Lung (tissue), 12 donors: Measurements from ENCODE around the gene XRCC1. TPM values are rescaled to one million over a fixed set of nuclear protein-coding genes. Genes with fewer than 3 reads are reported as not detected.

Source experiments
- ATAC-seq: fragments of 200-7000 bp; cut with Tn5 transposase; one replicate; pipeline ENCODE4 v1.9.1; 2020; ENCODE audit warnings: moderate number of reproducible peaks; ENCODE audit not compliant: insufficient read depth, low FRiP score
- DNase-seq, 3 donors: peaks; one replicate each; pipeline ENCODE4 v3.0.0-alpha.2; 2013 to 2017
- H3K27ac ChIP-seq, 2 donors: one replicate each; pipeline ENCODE4 v1.5.1; 2013; ENCODE audit warnings: mild to moderate bottlenecking in 2 of 2, moderate library complexity in 2 of 2, control low read depth in 1 of 2, inconsistent platforms in 1 of 2, low read depth in 1 of 2, low read length in 1 of 2
- H3K27me3 ChIP-seq, 3 donors: one replicate each; pipeline ENCODE4 v1.5.1; 2013; ENCODE audit warnings: low read length in 2 of 3; ENCODE audit not compliant: control insufficient read depth in 3 of 3, insufficient read depth in 3 of 3
- H3K36me3 ChIP-seq, 4 donors: one replicate each; pipeline ENCODE4 v1.5.1; 2013; ENCODE audit warnings: low read length in 4 of 4, mild to moderate bottlenecking in 1 of 4, moderate library complexity in 1 of 4; ENCODE audit not compliant: control insufficient read depth in 4 of 4, insufficient read depth in 4 of 4
- H3K4me1 ChIP-seq, 5 donors: one replicate each; pipeline ENCODE4 v1.5.1; 2013; ENCODE audit warnings: low read length in 5 of 5, mild to moderate bottlenecking in 2 of 5, moderate library complexity in 1 of 5; ENCODE audit not compliant: control insufficient read depth in 5 of 5, insufficient read depth in 5 of 5
- H3K4me3 ChIP-seq: one replicate; pipeline ENCODE4 v1.5.1; 2013; ENCODE audit warnings: mild to moderate bottlenecking, control low read depth, moderate library complexity
- H3K9ac ChIP-seq, 2 donors: one replicate each; pipeline ENCODE4 v1.5.1; 2013; ENCODE audit warnings: low read length in 2 of 2, control low read depth in 1 of 2; ENCODE audit not compliant: insufficient read depth in 1 of 2
- H3K9me3 ChIP-seq, 4 donors: one replicate each; pipeline ENCODE4 v1.5.1; 2013; ENCODE audit warnings: low read length in 3 of 4, mild to moderate bottlenecking in 1 of 4, moderate library complexity in 1 of 4; ENCODE audit not compliant: control insufficient read depth in 4 of 4, insufficient read depth in 3 of 4
- WGBS, 2 donors: extraction: QIAGEN DNeasy Blood & Tissue Kit; methylation state at CpG; one replicate each; pipeline ENCODE4 v1.1.7; 2013; 5-methylcytosine and 5-hydroxymethylcytosine counted together
- polyA plus RNA-seq, 2 donors: library from polyadenylated mRNA; stranded (reverse); fragments of 200-250 nt; gene quantifications; one replicate each; pipeline ENCODE4 v1.2.1, GENCODE V29; 2013
- total RNA-seq, 2 donors: library from RNA; depleted of rRNA in 1 of 2; stranded (reverse); fragments of >200 nt in 1 of 2; gene quantifications; one replicate each; pipeline ENCODE4 v1.2.1, GENCODE V29; 2014 to 2021
- TF ChIP-seq, protein P1 (sequence below): IDR thresholded peaks from 2 replicates; pipeline ENCODE4 v1.5.1; 2012; ENCODE audit warnings: mild to moderate bottlenecking; ENCODE audit errors: control extremely low read depth, extremely low read depth
- donor health status: control.
- donor health status: control.
- donor health status: Bipolar disorder and iron deficiency.
- donor health status: healthy.
- donor health status: DM: yes; HTN: yes; CAD: no.

Gene XRCC1
- total and polyA plus RNA-seq, 4 donors, result 15.4 to 32.2 (median 24.5) TPM

DNA sequence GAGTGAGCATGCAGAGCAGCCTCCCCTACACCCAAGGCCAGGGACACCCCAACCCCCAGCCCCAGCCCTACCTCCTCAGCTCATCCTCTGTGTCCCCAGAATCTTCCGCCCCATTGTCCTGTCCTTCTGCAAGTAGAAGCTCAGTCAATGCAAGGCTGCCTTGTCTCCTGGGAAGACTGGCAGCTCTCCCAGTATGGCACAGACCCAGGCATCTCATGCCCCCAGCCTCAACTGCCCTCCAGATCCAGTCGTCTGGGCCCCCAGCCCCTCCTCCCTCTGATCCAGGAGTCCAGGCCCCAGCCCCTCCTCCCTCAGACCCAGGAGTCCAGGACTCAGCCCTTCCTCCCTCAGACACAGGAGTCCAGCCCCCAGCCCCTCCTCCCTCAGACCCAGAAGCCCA is 29.3 kb downstream of the XRCC1 start:
- DNase-seq (no peak), ATAC-seq (no peak)
- H3K4me1 ChIP-seq, result no peaks in the 10 kb centered on the region
- H3K9ac ChIP-seq, result no peak overlapping the region
- H3K9me3 ChIP-seq, result no peaks in the 10 kb centered on the region
- peaks cover 0 to 37% (median 22%) of the 10 kb centered on the region in 4 donors for H3K36me3 ChIP-seq
- TF ChIP-seq, protein P1, sequence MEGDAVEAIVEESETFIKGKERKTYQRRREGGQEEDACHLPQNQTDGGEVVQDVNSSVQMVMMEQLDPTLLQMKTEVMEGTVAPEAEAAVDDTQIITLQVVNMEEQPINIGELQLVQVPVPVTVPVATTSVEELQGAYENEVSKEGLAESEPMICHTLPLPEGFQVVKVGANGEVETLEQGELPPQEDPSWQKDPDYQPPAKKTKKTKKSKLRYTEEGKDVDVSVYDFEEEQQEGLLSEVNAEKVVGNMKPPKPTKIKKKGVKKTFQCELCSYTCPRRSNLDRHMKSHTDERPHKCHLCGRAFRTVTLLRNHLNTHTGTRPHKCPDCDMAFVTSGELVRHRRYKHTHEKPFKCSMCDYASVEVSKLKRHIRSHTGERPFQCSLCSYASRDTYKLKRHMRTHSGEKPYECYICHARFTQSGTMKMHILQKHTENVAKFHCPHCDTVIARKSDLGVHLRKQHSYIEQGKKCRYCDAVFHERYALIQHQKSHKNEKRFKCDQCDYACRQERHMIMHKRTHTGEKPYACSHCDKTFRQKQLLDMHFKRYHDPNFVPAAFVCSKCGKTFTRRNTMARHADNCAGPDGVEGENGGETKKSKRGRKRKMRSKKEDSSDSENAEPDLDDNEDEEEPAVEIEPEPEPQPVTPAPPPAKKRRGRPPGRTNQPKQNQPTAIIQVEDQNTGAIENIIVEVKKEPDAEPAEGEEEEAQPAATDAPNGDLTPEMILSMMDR, result no peak
- no peak overlapping the region for H3K4me3 ChIP-seq
- 81 to 83% methylated on average over 2 of the region's 2 CpGs for WGBS, 2 donors
- no peak overlapping the region for H3K27ac ChIP-seq
- no peaks in the 10 kb centered on the region for H3K27me3 ChIP-seq

DNA sequence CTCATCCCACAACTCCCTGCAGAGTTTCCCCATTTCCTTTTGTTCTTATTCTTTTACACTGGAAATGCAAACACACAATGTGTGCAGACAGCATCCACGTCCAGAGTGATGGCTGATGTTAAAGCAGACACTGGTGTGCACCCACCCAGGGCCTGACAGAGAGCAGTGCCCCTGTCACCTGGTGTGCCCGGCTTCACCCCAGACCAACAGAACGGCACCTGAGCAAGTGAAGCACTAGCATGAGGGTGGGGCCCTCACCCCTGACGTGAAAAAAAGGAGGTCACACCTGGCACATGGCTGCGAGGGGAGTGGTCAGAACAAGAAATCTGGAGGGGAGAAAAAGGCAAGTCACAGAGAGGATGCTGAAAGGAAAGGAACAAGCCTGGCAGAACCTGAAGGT is 30.1 kb downstream of the XRCC1 start:
- Histone ChIP-seq H3K27ac (no peak overlapping the region), H3K9me3 (peaks cover 0 to 2% (median 0%) of the 10 kb centered on the region in 4 donors), H3K4me3 (no peak overlapping the region), H3K27me3 (no peaks in the 10 kb centered on the region), H3K36me3 (peaks cover 2 to 36% (median 21%) of the 10 kb centered on the region in 4 donors), H3K9ac (no peak overlapping the region), H3K4me1 (no peaks in the 10 kb centered on the region)
- TF ChIP-seq, protein P1, result no peak
- WGBS, 2 donors, result 89 to 94% methylated on average over 5 of the region's 5 CpGs
- ATAC-seq (no peak), DNase-seq (no peak)

GRCh38 chr19:43544077-43544476 is 31.2 kb downstream of the XRCC1 start:
- H3K9ac ChIP-seq, result no peak overlapping the region
- ATAC-seq (no peak), DNase-seq (no peak)
- H3K36me3 ChIP-seq, result peaks cover 2 to 39% (median 27%) of the 10 kb centered on the region in 4 donors
- no peaks in the 10 kb centered on the region for H3K4me1 ChIP-seq
- H3K27ac ChIP-seq, result no peak overlapping the region
- peaks cover 0 to 3% (median 1%) of the 10 kb centered on the region in 4 donors for H3K9me3 ChIP-seq
- TF ChIP-seq, protein P1, result no peak
- no peak overlapping the region for H3K4me3 ChIP-seq
- 95 to 96% methylated on average over 9 of the region's 9 CpGs for WGBS, 2 donors
- no peaks in the 10 kb centered on the region for H3K27me3 ChIP-seq

- WGBS, 2 donors, result 97% methylated on average over 5 of the region's 5 CpGs
- Histone ChIP-seq H3K4me1 (no peaks in the 10 kb centered on the region), H3K9me3 (peaks cover 0 to 4% (median 1%) of the 10 kb centered on the region in 4 donors), H3K27ac (no peak overlapping the region), H3K4me3 (no peak overlapping the region), H3K36me3 (peaks cover 6 to 43% (median 36%) of the 10 kb centered on the region in 4 donors), H3K27me3 (no peaks in the 10 kb centered on the region), H3K9ac (no peak overlapping the region)
- ATAC-seq (no peak), DNase-seq (no peak)
- TF ChIP-seq, protein P1, result no peak
Measured at GRCh38 chr19:43541920-43542650, 33.2 kb downstream of the XRCC1 start.
